WI38 (cell line): ENCODE measurements around the gene PRKCB.

Experiments
- H3K4me3 ChIP-seq: 2 replicates; pipeline ENCODE4 v1.5.1; 2011; ENCODE audit warnings: low read depth, mild to moderate bottlenecking, control low read depth, low read length
- CTCF ChIP-seq: IDR thresholded peaks from 2 replicates; pipeline ENCODE4 v1.5.1; 2012; ENCODE audit warnings: low read depth, mild to moderate bottlenecking, control low read depth, low read length

PRKCB gene

GRCh38 chr16:23836078-23836403, 258 bp downstream of the PRKCB start:
- H3K4me3 ChIP-seq: no peak overlapping the region
- TF ChIP-seq CTCF: no peak

GRCh38 chr16:23836404-23837311, 875 bp downstream of the PRKCB start:
- TF ChIP-seq CTCF: no peak
- H3K4me3 ChIP-seq: no peak overlapping the region

- H3K4me3 ChIP-seq: no peak overlapping the region
- TF ChIP-seq CTCF: no peak
Observed at GRCh38 chr16:23837553-23838308, 1.9 kb downstream of the PRKCB start.

GRCh38 chr16:23838485-23839142, 2.8 kb downstream of the PRKCB start:
- TF ChIP-seq CTCF: no peak
- H3K4me3 ChIP-seq: no peak overlapping the region

- no peak overlapping the region for H3K4me3 ChIP-seq
- no peak for TF ChIP-seq CTCF
Observed at GRCh38 chr16:23840310-23840709, 4.5 kb downstream of the PRKCB start.

- TF ChIP-seq CTCF: no peak
- H3K4me3 ChIP-seq: no peak overlapping the region
Observed at GRCh38 chr16:23842137-23842600, 6.4 kb downstream of the PRKCB start.
